NCI-H2029 (cell line): Measurements from ENCODE around the gene RAB21.
"Not testable (repeated sequence)": the region's sequence is repeated elsewhere in the genome, so short reads cannot be mapped to it uniquely, and the experiment has no call there.

Source experiments
- DNase-seq: peaks from one replicate; lab custom pipeline; 2025; lab: John Stamatoyannopoulos, UW

The RAB21 gene

GRCh38 chr12:71752891-71753290 lies 1.8 kb upstream of the RAB21 start:
- no peak for DNase-seq

- no peak for DNase-seq
Measured at GRCh38 chr12:71755146-71755892, 656 bp downstream of the RAB21 start.

GRCh38 chr12:71756054-71756690 lies 1.5 kb downstream of the RAB21 start:
- no peak for DNase-seq

GRCh38 chr12:71759941-71760340 lies 5.3 kb downstream of the RAB21 start:
- DNase-seq: no peak

- DNase-seq: no peak
Measured at GRCh38 chr12:71760471-71760870, 5.8 kb downstream of the RAB21 start.

- not testable (repeated sequence) for DNase-seq
Measured at GRCh38 chr12:71761354-71761753, 6.7 kb downstream of the RAB21 start.

GRCh38 chr12:71763677-71764379 lies 9.2 kb downstream of the RAB21 start:
- DNase-seq: no peak

GRCh38 chr12:71764587-71765321 lies 10.1 kb downstream of the RAB21 start:
- DNase-seq: no peak

- DNase-seq: no peak
Measured at GRCh38 chr12:71766202-71766601, 11.5 kb downstream of the RAB21 start.

- no peak for DNase-seq
Measured at GRCh38 chr12:71767183-71767582, 12.5 kb downstream of the RAB21 start.

GRCh38 chr12:71768900-71769299 lies 14.2 kb downstream of the RAB21 start:
- no peak for DNase-seq

GRCh38 chr12:71771069-71771468 lies 16.4 kb downstream of the RAB21 start:
- DNase-seq: no peak

GRCh38 chr12:71772735-71773134 lies 18.1 kb downstream of the RAB21 start:
- no peak for DNase-seq

- peak; percentile 16 for DNase-seq
Measured at GRCh38 chr12:71780237-71780822, 25.7 kb downstream of the RAB21 start.

- no peak for DNase-seq
Measured at GRCh38 chr12:71782017-71782416, 27.4 kb downstream of the RAB21 start.

- no peak for DNase-seq
Measured at GRCh38 chr12:71786829-71787228, 32.2 kb downstream of the RAB21 start.

- DNase-seq: no peak
Measured at GRCh38 chr12:71787580-71787979, 32.9 kb downstream of the RAB21 start.

GRCh38 chr12:71790331-71790730 lies 35.7 kb downstream of the RAB21 start:
- DNase-seq: no peak

GRCh38 chr12:71791473-71792150 lies 36.9 kb downstream of the RAB21 start:
- DNase-seq: no peak

- DNase-seq: no peak
Measured at GRCh38 chr12:71792599-71792998, 37.9 kb downstream of the RAB21 start.

GRCh38 chr12:71795901-71796300 lies 41.2 kb downstream of the RAB21 start:
- DNase-seq: no peak
